Upper lobe of left lung (tissue), 4 donors: ENCODE data around the gene MAP7D3.

Experiments used
- POLR2A ChIP-seq, 4 donors: fragments of 450-650 bp; IDR thresholded peaks; one replicate each; pipeline ENCODE4 v1.5.1; 2016 to 2017; ENCODE audit warnings: antibody characterized with exemption in 4 of 4, mild to moderate bottlenecking in 2 of 4
- POLR2AphosphoS5 ChIP-seq, 2 donors: sonication (generic); formaldehyde crosslinking; IDR thresholded peaks; one replicate each; pipeline ENCODE4 v1.5.1; 2017; ENCODE audit warnings: antibody characterized with exemption in 2 of 2

DNA sequence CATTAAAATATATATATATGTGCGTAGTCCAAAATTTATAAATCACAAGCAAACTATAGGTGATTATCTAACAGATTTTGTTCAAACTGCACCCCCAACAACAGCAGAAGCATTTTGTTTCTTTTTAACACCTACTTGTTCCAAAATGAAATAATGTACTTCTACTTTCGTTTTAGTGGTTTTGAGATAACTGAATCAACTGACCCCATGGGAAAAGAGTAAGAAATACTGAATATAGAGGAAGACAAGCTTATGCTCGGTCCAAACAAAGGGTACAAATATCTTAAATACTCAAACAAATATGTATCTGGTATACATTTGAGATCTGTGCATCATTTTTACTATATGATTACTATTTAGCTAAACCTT is 22.4 kb downstream of the MAP7D3 start:
- TF ChIP-seq POLR2AphosphoS5 (IDR thresholded peaks at IDR 0.05): no peak
- no peak for TF ChIP-seq POLR2A (IDR thresholded peaks at IDR 0.05)
